HG02884 (cell line): ENCODE data around the gene ZP4.

Experiments used
- ATAC-seq: cut with Tn5 transposase; IDR thresholded peaks from one replicate; pipeline ENCODE4 v1.9.1; 2021; ENCODE audit warnings: mild to moderate bottlenecking, moderate library complexity; ENCODE audit not compliant: unreplicated experiment

ZP4 gene

GRCh38 chr1:237890822-237891221, at the start of gene ZP4:
Gene ZP4, minus strand, starts transcription at chr1:237890922. Its CDS starts 287 bp downstream, at chr1:237890635.
- ATAC-seq = no peak

GRCh38 chr1:237938553-237938952, 47.8 kb upstream of the ZP4 start:
- ATAC-seq = no peak

- ATAC-seq = no peak
These were observed 47.3 kb upstream of the ZP4 start for GRCh38 chr1:237938068-237938467.

GRCh38 chr1:237932816-237933215, 42.1 kb upstream of the ZP4 start:
- ATAC-seq = no peak

- ATAC-seq = no peak
These were observed 40.9 kb upstream of the ZP4 start for GRCh38 chr1:237931581-237931980.

GRCh38 chr1:237927198-237927597, 36.5 kb upstream of the ZP4 start:
- no peak for ATAC-seq

GRCh38 chr1:237921306-237921705, 30.6 kb upstream of the ZP4 start:
- no peak for ATAC-seq

- ATAC-seq = no peak
These were observed 22.6 kb upstream of the ZP4 start for GRCh38 chr1:237913345-237913744.

GRCh38 chr1:237911911-237912310, 21.2 kb upstream of the ZP4 start:
- ATAC-seq = no peak

- ATAC-seq = no peak
These were observed 20.1 kb upstream of the ZP4 start for GRCh38 chr1:237910834-237911233.

- ATAC-seq = no peak
These were observed 13.2 kb upstream of the ZP4 start for GRCh38 chr1:237903961-237904360.

- ATAC-seq = no peak
These were observed 12.4 kb upstream of the ZP4 start for GRCh38 chr1:237902960-237903743.

- peak; percentile 70 for ATAC-seq
These were observed 10.7 kb upstream of the ZP4 start for GRCh38 chr1:237901299-237901934.

GRCh38 chr1:237895630-237896029, 4.9 kb upstream of the ZP4 start:
- no peak for ATAC-seq

GRCh38 chr1:237894131-237894530, 3.4 kb upstream of the ZP4 start:
- ATAC-seq = no peak

GRCh38 chr1:237891979-237892378, 1.3 kb upstream of the ZP4 start:
- no peak for ATAC-seq

- no peak for ATAC-seq
These were observed 544 bp upstream of the ZP4 start for GRCh38 chr1:237891266-237891665.

- no peak for ATAC-seq
These were observed 306 bp downstream of the ZP4 start for GRCh38 chr1:237890416-237890815.

- ATAC-seq = no peak
These were observed 2.6 kb downstream of the ZP4 start for GRCh38 chr1:237888143-237888542.

- no peak for ATAC-seq
These were observed 3.2 kb downstream of the ZP4 start for GRCh38 chr1:237887542-237887941.

- no peak for ATAC-seq
These were observed 6.5 kb downstream of the ZP4 start for GRCh38 chr1:237884237-237884636.

GRCh38 chr1:237879195-237879594, 11.5 kb downstream of the ZP4 start:
- no peak for ATAC-seq

GRCh38 chr1:237878406-237878805, 12.3 kb downstream of the ZP4 start:
- no peak for ATAC-seq
